Stimulated activated CD4-positive, alpha-beta T cell treated with anti-CD3 and anti-CD28 coated beads, Interleukin-2, amount 100 ng/mL, for 24 hours (primary cell): ENCODE measurements around the gene GABRP.
A peak's percentile ranks its signal among the peaks of the same experiment; 100 is the strongest.

ENCODE experiments used
- DNase-seq, 2 donors: peaks; one replicate each; pipeline ENCODE4 v3.0.0-alpha.2; 2020

GABRP gene

DNA sequence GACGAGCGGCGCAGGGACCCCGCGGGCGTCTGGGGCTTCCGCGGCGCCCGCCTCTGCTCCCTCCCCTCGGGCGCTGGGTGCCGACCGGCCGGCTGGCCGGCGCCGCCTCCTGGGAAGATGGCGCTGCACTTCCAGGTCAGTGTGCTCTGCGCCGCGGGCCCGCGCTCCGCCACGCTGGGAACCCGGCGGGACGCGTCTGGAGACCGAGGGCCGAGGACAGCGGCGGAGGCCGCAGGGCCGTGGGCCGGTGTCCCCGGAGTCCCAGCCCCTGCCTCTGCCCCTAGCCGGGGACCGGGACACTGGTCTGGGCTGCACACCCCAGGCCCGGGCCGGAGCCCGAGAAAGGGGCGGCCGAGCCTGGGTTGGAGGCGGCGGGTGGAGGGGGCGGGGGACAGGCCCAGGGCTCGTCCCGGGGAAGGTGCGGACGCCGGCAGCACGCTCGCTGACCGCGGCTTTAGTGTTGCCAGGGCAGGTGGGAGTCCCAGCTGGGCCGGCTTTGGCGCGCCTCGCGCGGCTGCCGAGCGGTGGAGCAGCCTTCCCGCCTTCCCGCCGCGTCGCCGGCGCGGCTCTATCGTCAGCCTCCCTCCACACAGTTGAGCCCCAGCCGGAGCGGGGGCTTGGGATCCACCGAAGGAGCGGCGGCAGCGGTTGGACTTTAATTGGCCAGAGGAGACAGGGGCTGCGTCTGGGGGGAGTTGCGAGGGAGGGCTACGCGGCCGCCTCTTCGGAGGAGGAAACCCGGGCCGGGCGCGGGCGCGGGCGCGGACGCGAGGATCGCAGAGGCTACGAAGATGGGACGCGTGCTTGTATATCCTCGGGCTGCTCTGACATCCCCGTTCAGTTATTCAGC, 78.6 kb downstream of the GABRP start, which contains the start of gene RANBP17:
Gene RANBP17, plus strand, starts transcription at position 102 of the 850 bp plus-strand sequence.
- peak in 1 of 2 donors; percentile 1 for DNase-seq

DNA sequence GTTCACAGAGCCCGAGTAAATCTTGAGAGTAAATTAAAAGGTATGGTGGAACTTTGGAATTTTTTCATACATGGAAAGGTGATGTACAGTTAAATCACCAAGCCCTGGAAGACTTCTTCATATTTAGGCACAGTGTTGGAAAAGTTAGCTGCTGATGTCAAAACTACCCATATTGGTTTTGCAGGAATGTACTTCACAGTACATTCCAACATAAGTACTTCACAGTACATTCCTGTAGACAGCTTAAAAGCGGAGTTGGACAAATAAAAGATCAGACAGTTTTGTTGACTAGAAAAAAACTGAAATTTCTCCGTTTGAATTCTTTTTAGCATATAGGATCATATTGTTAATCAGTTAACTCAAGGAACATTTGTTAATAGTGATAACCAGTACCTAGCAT, 80.1 kb downstream of the GABRP start:
- DNase-seq: no peak
